ENCODE results near the gene OR5M3. TPM values are rescaled to one million over a fixed set of nuclear protein-coding genes. Genes with fewer than 3 reads are reported as not detected.

Gene OR5M3
- total RNA-seq, 4 donors from 2014 or later, result not detected

DNA sequence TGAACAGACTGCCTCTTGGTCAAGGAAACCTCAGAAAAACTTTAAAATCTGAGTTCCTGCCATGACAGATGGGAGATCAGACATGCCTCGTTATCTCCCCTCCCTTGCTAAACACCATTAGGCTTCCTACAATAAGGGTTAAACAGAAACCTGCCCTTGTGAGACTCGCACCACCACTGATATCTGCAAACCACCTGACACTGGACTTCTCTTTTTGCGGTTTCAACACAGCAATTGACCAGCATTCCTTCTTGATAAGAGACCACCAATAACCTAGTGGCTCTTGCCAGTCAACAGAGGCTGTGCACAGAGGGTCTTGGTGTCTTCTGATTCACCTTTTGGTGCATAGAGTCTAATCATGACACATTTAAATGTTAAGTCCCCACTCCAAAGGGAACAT, 13.6 kb upstream of the OR5M3 start:
- DNase-seq (ENCODE audit: low spot score) (no peak), ATAC-seq (ENCODE audit: low FRiP score) (no peak)
- TF ChIP-seq, protein P1, sequence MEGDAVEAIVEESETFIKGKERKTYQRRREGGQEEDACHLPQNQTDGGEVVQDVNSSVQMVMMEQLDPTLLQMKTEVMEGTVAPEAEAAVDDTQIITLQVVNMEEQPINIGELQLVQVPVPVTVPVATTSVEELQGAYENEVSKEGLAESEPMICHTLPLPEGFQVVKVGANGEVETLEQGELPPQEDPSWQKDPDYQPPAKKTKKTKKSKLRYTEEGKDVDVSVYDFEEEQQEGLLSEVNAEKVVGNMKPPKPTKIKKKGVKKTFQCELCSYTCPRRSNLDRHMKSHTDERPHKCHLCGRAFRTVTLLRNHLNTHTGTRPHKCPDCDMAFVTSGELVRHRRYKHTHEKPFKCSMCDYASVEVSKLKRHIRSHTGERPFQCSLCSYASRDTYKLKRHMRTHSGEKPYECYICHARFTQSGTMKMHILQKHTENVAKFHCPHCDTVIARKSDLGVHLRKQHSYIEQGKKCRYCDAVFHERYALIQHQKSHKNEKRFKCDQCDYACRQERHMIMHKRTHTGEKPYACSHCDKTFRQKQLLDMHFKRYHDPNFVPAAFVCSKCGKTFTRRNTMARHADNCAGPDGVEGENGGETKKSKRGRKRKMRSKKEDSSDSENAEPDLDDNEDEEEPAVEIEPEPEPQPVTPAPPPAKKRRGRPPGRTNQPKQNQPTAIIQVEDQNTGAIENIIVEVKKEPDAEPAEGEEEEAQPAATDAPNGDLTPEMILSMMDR (IDR thresholded peaks at IDR 0.05), result no peak

DNA sequence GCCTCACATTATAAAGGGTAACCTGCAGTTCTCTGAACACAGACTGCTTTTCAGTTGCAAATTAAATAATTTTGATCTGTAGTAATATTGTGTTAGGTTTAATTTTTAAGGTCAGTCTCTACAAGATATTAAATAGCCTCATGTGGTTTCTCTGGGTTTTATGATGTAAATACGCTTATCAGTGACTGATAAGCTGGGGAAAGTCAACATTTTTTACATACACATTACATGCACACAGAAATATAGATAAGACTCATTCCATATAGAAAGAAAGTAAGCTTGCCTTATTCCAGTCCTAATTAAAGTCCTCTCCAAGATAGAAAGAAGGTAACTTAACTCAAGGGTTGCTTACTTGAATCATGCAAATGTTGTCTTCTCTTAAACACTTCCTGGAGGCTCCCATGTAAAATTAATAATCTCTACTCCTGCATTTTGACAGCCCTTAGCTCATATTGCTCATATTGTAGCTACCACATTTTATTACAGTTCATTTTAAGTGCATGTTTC, 1.6 kb upstream of the OR5M3 start:
- ATAC-seq (ENCODE audit: low FRiP score) (no peak), DNase-seq (ENCODE audit: low spot score) (no peak)
- TF ChIP-seq, protein P1 (IDR thresholded peaks at IDR 0.05), result no peak

DNA sequence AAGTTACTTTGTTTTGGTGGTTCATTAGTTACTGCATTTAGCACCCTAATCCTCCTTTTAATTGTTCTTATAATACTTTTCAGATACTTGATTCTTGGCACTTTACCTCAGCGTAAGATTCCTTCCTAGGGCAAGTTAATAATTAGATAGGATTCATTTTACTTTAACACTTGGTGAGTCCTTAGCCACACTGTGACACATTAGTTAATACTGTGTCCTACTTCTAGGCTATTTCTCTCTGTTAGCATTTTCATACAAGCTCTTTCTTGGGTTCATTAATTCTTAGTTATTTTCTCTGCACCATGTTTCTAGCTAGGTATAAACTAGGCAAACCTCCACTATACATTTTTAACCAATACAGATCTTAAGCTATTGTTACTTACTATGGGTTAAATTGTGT, 16.1 kb downstream of the OR5M3 start:
- ATAC-seq (ENCODE audit: low FRiP score), result no peak
- TF ChIP-seq, protein P1 (IDR thresholded peaks at IDR 0.05), result no peak
- no peak for DNase-seq (ENCODE audit: low spot score)

DNA sequence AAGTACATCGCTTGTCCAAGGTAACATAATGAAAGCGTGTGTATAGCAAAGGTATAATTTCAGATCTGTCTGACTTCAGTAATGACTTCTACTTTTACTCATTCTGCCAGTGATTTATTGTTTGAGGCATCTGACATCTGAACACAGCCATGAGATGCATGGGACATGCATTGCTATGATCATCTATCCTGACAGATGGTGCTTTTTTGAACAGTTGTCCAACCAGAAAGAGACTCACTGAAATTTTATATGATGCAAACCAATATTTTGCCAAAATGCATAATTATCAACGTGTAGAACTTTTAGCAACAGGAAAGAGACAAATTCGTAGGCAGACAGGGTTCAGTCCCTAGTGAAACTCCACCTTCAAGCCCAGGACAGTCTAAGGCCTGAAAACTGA, 19.6 kb downstream of the OR5M3 start:
- ATAC-seq (ENCODE audit: low FRiP score) (no peak), DNase-seq (ENCODE audit: low spot score) (no peak)
- TF ChIP-seq, protein P1 (IDR thresholded peaks at IDR 0.05), result no peak

Other genes with a start within 250 kb of the OR5M3 start
- not detected for gene OR5T2, start 239.1 kb downstream of the OR5M3 start, total RNA-seq
- not detected for gene OR5T3, start 221.1 kb downstream of the OR5M3 start, total RNA-seq
- gene OR5T1, start 199.2 kb downstream of the OR5M3 start, total RNA-seq, result not detected
- gene OR8H1, start 181.1 kb downstream of the OR5M3 start, total RNA-seq, result not detected
- gene OR8K3, start 158.2 kb downstream of the OR5M3 start, total RNA-seq, result not detected
- gene OR8K1, start 127.3 kb downstream of the OR5M3 start, total RNA-seq, result not detected
- gene OR8J1, start 119.1 kb downstream of the OR5M3 start, total RNA-seq, result not detected
- gene OR8U1, start 97.7 kb downstream of the OR5M3 start, total RNA-seq, result not detected
- not detected for gene OR5AL1, start 60.7 kb downstream of the OR5M3 start, total RNA-seq
- not detected for gene OR5M8, start 18.0 kb upstream of the OR5M3 start, total RNA-seq
- not detected for gene OR5M11, start 69.9 kb upstream of the OR5M3 start, total RNA-seq
- gene OR5M10, start 104.4 kb upstream of the OR5M3 start, total RNA-seq, result not detected
- gene OR5M1, start 141.5 kb upstream of the OR5M3 start, total RNA-seq, result not detected
- not detected for gene OR5AP2, start 169.1 kb upstream of the OR5M3 start, total RNA-seq
- gene OR5AR1, start 190.3 kb upstream of the OR5M3 start, total RNA-seq, result not detected
- not detected for gene OR9G1, start 225.7 kb upstream of the OR5M3 start, total RNA-seq

Data from omental fat pad (tissue), 4 donors.